ENCODE measurements around the gene CERT1.

GRCh38 chr5:75366787-75367186 lies 144.6 kb downstream of the CERT1 start:
- no peak for TF ChIP-seq CTCF (IDR thresholded peaks at IDR 0.05; ENCODE audit: low read length)
- no peak for TF ChIP-seq EZH2 (IDR thresholded peaks at IDR 0.05; ENCODE audit: borderline replicate concordance, low read length)

Measured in OCI-LY1 (cell line).